Peyer's patch (tissue), 4 donors: ENCODE results near the gene BCKDHA. TPM values are rescaled to one million over a fixed set of nuclear protein-coding genes. Genes with fewer than 3 reads are reported as not detected.

Experiments
- DNase-seq, 3 donors: peaks; one replicate each; pipeline ENCODE4 v3.0.0-alpha.2; 2017 to 2019
- H3K27ac ChIP-seq, 4 donors: fragments of 200-600 bp; sonication (generic); one replicate each; pipeline ENCODE4 v1.5.1; 2016 to 2019
- H3K27me3 ChIP-seq, 2 donors: fragments of 200-600 bp; sonication (generic); one replicate each; pipeline ENCODE4 v1.5.1; 2019
- H3K36me3 ChIP-seq, 3 donors: fragments of 200-600 bp; sonication (generic); one replicate each; pipeline ENCODE4 v1.5.1; 2016 to 2019
- H3K4me1 ChIP-seq, 4 donors: fragments of 200-600 bp; sonication (generic); one replicate each; pipeline ENCODE4 v1.5.1; 2016 to 2019
- H3K4me3 ChIP-seq, 4 donors: fragments of 200-600 bp; sonication (generic); 1 replicate in 3 of 4; 2 replicates in 1 of 4; pipeline ENCODE4 v1.5.1; 2016 to 2019; ENCODE audit warnings: mild to moderate bottlenecking in 1 of 4
- H3K9me3 ChIP-seq, 4 donors: fragments of 200-600 bp; sonication (generic); one replicate each; pipeline ENCODE4 v1.5.1; 2016 to 2019; ENCODE audit warnings: mild to moderate bottlenecking in 1 of 4
- CTCF ChIP-seq, 6 experiments: fragments of 450-650 bp in 4 of 6; fragments of 200-600 bp in 2 of 6; sonication (generic) in 1 of 6; IDR thresholded peaks; one replicate each; pipeline ENCODE4 v1.5.1; 2017 to 2019; ENCODE audit warnings: antibody characterized with exemption in 6 of 6, mild to moderate bottlenecking in 3 of 6, moderate library complexity in 1 of 6
- POLR2A ChIP-seq, 2 donors: fragments of 450-650 bp; IDR thresholded peaks; one replicate each; pipeline ENCODE4 v1.5.1; 2017; ENCODE audit warnings: antibody characterized with exemption in 2 of 2, mild to moderate bottlenecking in 2 of 2, moderate library complexity in 2 of 2
- total RNA-seq, 4 donors: library from RNA; depleted of rRNA; stranded (reverse); fragments of >200 nt; gene quantifications; one replicate each; pipeline ENCODE4 v1.1.0, GENCODE V29; 2016

BCKDHA gene
- total RNA-seq, 4 donors from 2014 or later = 23.9 to 41.7 (median 30.7) TPM

GRCh38 chr19:41371541-41371940 lies 26.1 kb upstream of the BCKDHA start:
- no peaks in the 10 kb centered on the region for H3K36me3 ChIP-seq
- H3K27ac ChIP-seq = no peak overlapping the region
- peaks cover 0 to 27% (median 3%) of the 10 kb centered on the region in 4 donors for H3K4me1 ChIP-seq
- no peak for TF ChIP-seq POLR2A (IDR thresholded peaks at IDR 0.05)
- TF ChIP-seq CTCF (IDR thresholded peaks at IDR 0.05) = no peak
- H3K9me3 ChIP-seq = no peaks in the 10 kb centered on the region
- no peak overlapping the region for H3K4me3 ChIP-seq
- no peak for DNase-seq
- no peaks in the 10 kb centered on the region for H3K27me3 ChIP-seq

GRCh38 chr19:41372501-41372900 lies 25.1 kb upstream of the BCKDHA start:
- Histone ChIP-seq H3K4me1 (peaks cover 0 to 19% (median 5%) of the 10 kb centered on the region in 4 donors), H3K36me3 (no peaks in the 10 kb centered on the region), H3K27me3 (no peaks in the 10 kb centered on the region), H3K4me3 (no peak overlapping the region), H3K9me3 (no peaks in the 10 kb centered on the region), H3K27ac (no peak overlapping the region)
- TF ChIP-seq CTCF (IDR thresholded peaks at IDR 0.05) (no peak), POLR2A (IDR thresholded peaks at IDR 0.05) (no peak)
- DNase-seq = no peak

GRCh38 chr19:41373993-41374392 lies 23.6 kb upstream of the BCKDHA start:
- Histone ChIP-seq H3K36me3 (no peaks in the 10 kb centered on the region), H3K4me3 (no peak overlapping the region), H3K27ac (peak overlapping the region in 1 of 4 donors; percentile 0), H3K9me3 (no peaks in the 10 kb centered on the region), H3K27me3 (no peaks in the 10 kb centered on the region), H3K4me1 (peaks cover 0 to 17% (median 5%) of the 10 kb centered on the region in 4 donors)
- TF ChIP-seq POLR2A (IDR thresholded peaks at IDR 0.05) = no peak
- no peak for TF ChIP-seq CTCF (IDR thresholded peaks at IDR 0.05)
- DNase-seq = peak in 2 of 3 donors; percentile 75 to 76

GRCh38 chr19:41376241-41376997 lies 21.2 kb upstream of the BCKDHA start, which contains the start of gene TMEM91:
TSS of gene TMEM91 (plus strand) at chr19:41376533. CDS start at chr19:41378310, 1,777 bp downstream.
- Histone ChIP-seq H3K9me3 (no peaks in the 10 kb centered on the region), H3K36me3 (no peaks in the 10 kb centered on the region), H3K4me3 (peak within 1 kb of the TSS; percentile 48 to 79 (median 62)), H3K4me1 (peaks cover 0 to 17% (median 5%) of the 10 kb centered on the region in 4 donors), H3K27me3 (no peaks in the 10 kb centered on the region), H3K27ac (peak within 1 kb of the TSS; percentile 39 to 66 (median 58))
- TF ChIP-seq POLR2A (IDR thresholded peaks at IDR 0.05) (no peak), CTCF (IDR thresholded peaks at IDR 0.05) (no peak)
- DNase-seq = peak; percentile 36 to 63 (median 60)

- no peaks in the 10 kb centered on the region for H3K27me3 ChIP-seq
- peaks cover 0 to 17% (median 5%) of the 10 kb centered on the region in 4 donors for H3K4me1 ChIP-seq
- H3K9me3 ChIP-seq = no peaks in the 10 kb centered on the region
- DNase-seq = no peak
- H3K36me3 ChIP-seq = no peaks in the 10 kb centered on the region
- peak overlapping the region; percentile 39 to 66 (median 58) for H3K27ac ChIP-seq
- peak overlapping the region; percentile 48 to 79 (median 62) for H3K4me3 ChIP-seq
- TF ChIP-seq CTCF (IDR thresholded peaks at IDR 0.05) (no peak), POLR2A (IDR thresholded peaks at IDR 0.05) (no peak)
These were observed 20.6 kb upstream of the BCKDHA start for GRCh38 chr19:41376998-41377365.
